HG03378 (cell line): ENCODE measurements around the gene SSTR3.
"Not testable (repeated sequence)": the region's sequence is repeated elsewhere in the genome, so short reads cannot be mapped to it uniquely, and the experiment has no call there.

Experiments used
- ATAC-seq: cut with Tn5 transposase; IDR thresholded peaks from one replicate; pipeline ENCODE4 v1.9.1; 2021; ENCODE audit warnings: mild to moderate bottlenecking, moderate library complexity; ENCODE audit not compliant: unreplicated experiment

SSTR3 gene

GRCh38 chr22:37183432-37184379 is 28.6 kb downstream of the SSTR3 start:
- no peak for ATAC-seq

GRCh38 chr22:37182949-37183245 is 29.4 kb downstream of the SSTR3 start:
- ATAC-seq = no peak

GRCh38 chr22:37182101-37182948 is 30.0 kb downstream of the SSTR3 start:
- no peak for ATAC-seq

- no peak for ATAC-seq
These were observed 30.6 kb downstream of the SSTR3 start for GRCh38 chr22:37181681-37182080.

GRCh38 chr22:37180531-37181231 is 31.6 kb downstream of the SSTR3 start:
- ATAC-seq = no peak

- no peak for ATAC-seq
These were observed 32.5 kb downstream of the SSTR3 start for GRCh38 chr22:37179622-37180420.

GRCh38 chr22:37179126-37179470 is 33.2 kb downstream of the SSTR3 start:
- no peak for ATAC-seq

- ATAC-seq = no peak
These were observed 33.7 kb downstream of the SSTR3 start for GRCh38 chr22:37178350-37179125.

GRCh38 chr22:37177755-37178154 is 34.5 kb downstream of the SSTR3 start:
- no peak for ATAC-seq

GRCh38 chr22:37177221-37177620 is 35.1 kb downstream of the SSTR3 start:
- ATAC-seq = no peak

- no peak for ATAC-seq
These were observed 35.7 kb downstream of the SSTR3 start for GRCh38 chr22:37176464-37177061.

- no peak for ATAC-seq
These were observed 36.6 kb downstream of the SSTR3 start for GRCh38 chr22:37175414-37176281.

GRCh38 chr22:37174964-37175363 is 37.3 kb downstream of the SSTR3 start:
- no peak for ATAC-seq

- ATAC-seq = no peak
These were observed 38.6 kb downstream of the SSTR3 start for GRCh38 chr22:37173709-37174108.

GRCh38 chr22:37172266-37173245 is 39.7 kb downstream of the SSTR3 start:
- no peak for ATAC-seq

- no peak for ATAC-seq
These were observed 40.6 kb downstream of the SSTR3 start for GRCh38 chr22:37171662-37172061.

- not testable (repeated sequence) for ATAC-seq
These were observed 41.4 kb downstream of the SSTR3 start for GRCh38 chr22:37170689-37171405.
